Panc1 (cell line): Measurements from ENCODE around the gene LRRC56.
A peak's percentile ranks its signal among the peaks of the same experiment; 100 is the strongest.

Experiments used
- CTCF ChIP-seq: fragments of 450-650 bp; IDR thresholded peaks from 2 replicates; pipeline ENCODE4 v1.5.1; 2017; ENCODE audit warnings: mild to moderate bottlenecking
- POLR2AphosphoS5 ChIP-seq: IDR thresholded peaks from 2 replicates; pipeline ENCODE4 v1.6.1; 2012; ENCODE audit warnings: mild to moderate bottlenecking, low read depth, low read length, moderate library complexity
- TCF7L2 ChIP-seq: IDR thresholded peaks from 2 replicates; pipeline ENCODE4 v1.6.1; 2011; ENCODE audit warnings: mild to moderate bottlenecking, low read depth, low read length, inconsistent platforms

- TF ChIP-seq POLR2AphosphoS5, result peak; percentile 69
- TF ChIP-seq CTCF, result no peak; the same call in 1 of the 2 replicates
- TF ChIP-seq TCF7L2, result no peak; the same call in 1 of the 2 replicates
Observed at GRCh38 chr11:565921-566509, 28.7 kb downstream of the LRRC56 start.
